Colonic mucosa (tissue), 4 donors: ENCODE data around the gene BCL11B. TPM values are rescaled to one million over a fixed set of nuclear protein-coding genes. Genes with fewer than 3 reads are reported as not detected.

Experiments
- DNase-seq: peaks from one replicate; pipeline ENCODE4 v3.0.0-alpha.2; 2020
- H3K27ac ChIP-seq: fragments of 200-600 bp; one replicate; pipeline ENCODE4 v1.8.0; 2021
- H3K27me3 ChIP-seq: fragments of 200-600 bp; one replicate; pipeline ENCODE4 v1.8.0; 2021
- H3K36me3 ChIP-seq: fragments of 200-600 bp; one replicate; pipeline ENCODE4 v1.8.0; 2021
- H3K4me1 ChIP-seq: fragments of 200-600 bp; one replicate; pipeline ENCODE4 v1.8.0; 2021; ENCODE audit warnings: mild to moderate bottlenecking
- H3K4me3 ChIP-seq: fragments of 200-600 bp; one replicate; pipeline ENCODE4 v1.8.0; 2021
- H3K9ac ChIP-seq, 2 donors: one replicate each; pipeline ENCODE4 v1.7.0; 2013; ENCODE audit warnings: control low read depth in 2 of 2, low read depth in 2 of 2, low read length in 2 of 2
- H3K9me3 ChIP-seq: fragments of 200-600 bp; one replicate; pipeline ENCODE4 v1.8.0; 2021
- CTCF ChIP-seq: fragments of 200-600 bp; IDR thresholded peaks from one replicate; pipeline ENCODE4 v1.8.0; 2022; ENCODE audit warnings: antibody characterized with exemption, mild to moderate bottlenecking
- intact Hi-C: fragments of 100-400 bp; cut with DNase I; formaldehyde crosslinking; loops from one replicate; pipeline ENCODE4 v1.14.1; 2022
- total RNA-seq, 2 donors: library from RNA; stranded (reverse); fragmentation: NEBNext Ultra II Directional in 1 of 2; extraction: Animal tissue kit (Norgen Biotek cat#: 25700) in 1 of 2; gene quantifications; one replicate each; pipeline ENCODE4 v1.2.1, GENCODE V29; 2021
- donor health status: healthy.
- donor health status: DM: no; HTN: no; CAD: no.
- donor health status: DM: no; HTN: no; CAD: no.

The BCL11B gene
- total RNA-seq, 2 donors from 2014 or later = 5.6 to 10.4 TPM

GRCh38 chr14:99273766-99274345 is 1.9 kb upstream of the BCL11B start:
- TF ChIP-seq CTCF = no peak
- Histone ChIP-seq H3K27me3 (peaks cover 12% of the 10 kb centered on the region), H3K27ac (peak overlapping the region; percentile 85), H3K4me3 (peak overlapping the region; percentile 56), H3K36me3 (no peaks in the 10 kb centered on the region), H3K9ac (peak overlapping the region; percentile 60 to 62), H3K4me1 (no peaks in the 10 kb centered on the region), H3K9me3 (no peaks in the 10 kb centered on the region)
- intact Hi-C loops = no loop called here
- peak; percentile 87 for DNase-seq

DNA sequence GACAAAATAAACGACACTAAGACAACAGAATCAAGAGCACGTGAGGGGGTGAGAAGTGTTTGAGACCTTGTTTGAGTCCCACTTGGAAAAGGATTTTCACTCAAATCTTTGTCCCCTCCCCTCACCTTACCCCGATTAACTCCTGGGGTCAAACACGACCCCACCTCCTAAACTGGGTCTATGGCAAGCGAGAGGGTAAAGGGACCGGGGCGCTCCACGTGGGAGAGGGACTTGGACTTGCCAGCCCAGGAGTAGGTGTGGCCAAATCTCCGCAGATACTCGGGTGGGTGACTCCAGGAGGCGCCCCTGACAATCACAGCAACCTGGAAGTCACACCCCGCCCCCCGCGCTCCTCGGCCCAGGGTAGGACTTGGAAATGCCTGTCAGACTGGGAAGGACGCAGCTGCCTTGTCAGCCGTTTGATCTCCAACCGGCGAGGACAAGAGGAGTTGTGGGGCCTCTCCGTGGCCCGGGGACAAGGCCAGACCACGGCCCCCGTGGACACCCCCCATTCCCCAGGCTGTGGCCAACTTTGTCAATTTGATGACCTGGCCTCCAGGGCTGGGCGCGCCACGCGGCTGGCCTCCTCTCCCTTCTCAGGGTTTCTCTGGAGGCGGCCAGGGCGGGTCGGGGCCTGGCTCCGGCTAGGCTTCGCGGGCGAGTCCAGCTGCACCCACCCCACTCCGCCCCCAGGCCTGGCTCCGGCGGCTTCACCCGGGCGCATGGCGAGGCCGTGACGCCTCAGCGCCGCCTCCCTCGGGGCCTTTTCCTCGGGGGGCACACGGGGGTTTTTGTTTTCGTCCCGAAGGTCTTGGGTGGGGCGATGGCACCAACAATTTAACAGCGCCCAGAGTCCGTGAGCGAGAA is 1.1 kb upstream of the BCL11B start:
- peak overlapping the region in 1 of 2 donors; percentile 62 for H3K9ac ChIP-seq
- H3K4me1 ChIP-seq = no peaks in the 10 kb centered on the region
- TF ChIP-seq CTCF = no peak
- intact Hi-C loops = no loop called here
- peak; percentile 87 for DNase-seq
- H3K27me3 ChIP-seq = peaks cover 16% of the 10 kb centered on the region
- H3K27ac ChIP-seq = peak overlapping the region; percentile 85
- H3K9me3 ChIP-seq = no peaks in the 10 kb centered on the region
- peak overlapping the region; percentile 56 for H3K4me3 ChIP-seq
- no peaks in the 10 kb centered on the region for H3K36me3 ChIP-seq

DNA sequence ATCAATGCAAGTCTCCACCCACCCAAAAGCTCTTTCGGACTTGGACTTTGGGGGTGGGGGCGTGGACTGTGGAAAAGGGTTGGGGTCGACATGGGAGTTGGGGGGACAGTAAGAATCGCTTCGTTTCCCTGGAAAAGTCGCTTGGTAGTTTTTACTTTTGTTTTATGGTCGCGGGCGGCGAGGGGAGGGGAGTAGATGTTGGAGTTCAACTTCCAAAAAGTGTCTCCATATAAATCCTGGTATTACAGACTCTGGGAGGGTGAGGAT is 568 bp upstream of the BCL11B start:
- Histone ChIP-seq H3K27ac (peak overlapping the region; percentile 85), H3K4me3 (peak overlapping the region; percentile 56), H3K9ac (peak overlapping the region in 1 of 2 donors; percentile 62), H3K27me3 (peaks cover 16% of the 10 kb centered on the region), H3K4me1 (no peaks in the 10 kb centered on the region), H3K36me3 (no peaks in the 10 kb centered on the region), H3K9me3 (no peaks in the 10 kb centered on the region)
- no peak for TF ChIP-seq CTCF
- intact Hi-C loops = no loop called here
- no peak for DNase-seq

DNA sequence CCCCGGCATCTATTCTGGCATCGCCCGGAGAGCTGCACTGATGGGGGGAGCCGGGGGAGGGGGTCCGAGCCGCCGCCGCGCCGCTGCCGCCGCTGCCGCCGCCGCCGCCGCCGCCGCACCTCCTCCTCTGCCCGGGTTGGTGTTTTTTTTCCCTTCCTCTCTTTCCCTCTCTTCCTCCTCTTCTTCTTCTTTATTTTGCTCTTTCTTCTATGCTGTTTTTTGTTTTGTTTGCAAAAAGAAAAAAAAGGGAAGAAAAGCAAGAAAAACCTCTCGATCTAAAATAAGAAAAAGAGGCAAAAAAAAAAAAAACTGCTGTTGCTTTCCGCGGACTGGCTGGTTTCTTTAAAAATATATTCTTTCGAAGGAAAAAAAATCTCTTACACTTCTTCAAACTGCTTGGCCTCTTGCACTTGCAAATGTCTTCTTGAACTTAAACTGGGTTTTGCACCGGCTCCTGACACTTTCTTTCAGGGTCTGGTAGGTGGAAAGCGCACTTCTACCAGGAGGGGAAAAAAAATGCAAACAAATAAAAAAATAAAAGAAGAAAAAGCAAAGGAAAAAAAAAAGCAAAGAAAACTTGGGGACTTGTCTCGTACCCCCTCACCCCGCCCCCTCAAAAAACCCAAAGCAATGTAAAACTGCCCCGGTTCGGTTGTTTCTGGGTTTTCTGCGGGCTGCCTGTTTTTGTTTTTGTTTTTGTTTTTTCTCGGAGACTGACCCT is 616 bp downstream of the BCL11B start:
- no peaks in the 10 kb centered on the region for H3K9me3 ChIP-seq
- H3K9ac ChIP-seq = peak overlapping the region; percentile 62 to 73
- intact Hi-C loops = no loop called here
- H3K36me3 ChIP-seq = no peaks in the 10 kb centered on the region
- H3K4me1 ChIP-seq = no peaks in the 10 kb centered on the region
- peaks cover 16% of the 10 kb centered on the region for H3K27me3 ChIP-seq
- peak overlapping the region; percentile 56 for H3K4me3 ChIP-seq
- TF ChIP-seq CTCF = no peak
- no peak for DNase-seq
- H3K27ac ChIP-seq = peak overlapping the region; percentile 85

DNA sequence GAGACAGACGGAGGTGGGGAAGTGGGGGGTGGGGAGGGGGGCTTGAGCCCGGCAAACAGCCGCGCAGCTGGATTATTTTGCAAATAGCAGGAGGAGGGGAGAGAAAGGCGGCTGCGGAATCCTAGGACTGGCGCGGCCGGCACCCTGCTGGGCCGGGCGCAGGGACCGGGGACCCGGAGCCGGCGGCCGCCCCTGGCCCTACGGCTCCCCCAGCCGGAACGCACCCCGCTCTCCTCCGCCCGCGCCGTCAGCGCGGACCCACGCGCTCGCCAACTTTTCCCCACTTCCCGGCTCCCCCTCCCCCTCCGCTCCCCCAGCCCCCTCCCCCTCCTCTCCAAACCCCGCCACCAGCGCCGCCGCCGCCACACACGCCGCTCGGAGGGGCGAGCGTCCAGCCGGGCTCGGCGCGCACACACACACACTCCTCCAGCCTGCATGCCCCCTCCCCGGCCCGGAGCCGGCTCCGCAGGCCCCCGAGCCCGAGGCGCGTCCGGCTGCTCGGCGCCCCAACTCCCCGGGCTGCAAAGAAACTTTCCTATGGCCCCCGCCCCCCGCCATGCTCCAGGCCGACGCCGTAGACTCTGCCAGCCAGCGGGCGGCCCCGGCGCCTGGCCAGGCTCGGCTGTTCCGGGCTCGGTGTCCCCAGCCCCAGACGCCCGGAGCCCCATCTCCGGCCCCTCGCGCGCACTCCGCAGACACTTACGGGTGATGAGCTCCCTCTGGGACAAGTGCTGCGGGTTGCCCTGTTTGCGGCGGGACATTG is 1.4 kb downstream of the BCL11B start:
- Histone ChIP-seq H3K4me1 (no peaks in the 10 kb centered on the region), H3K9me3 (no peaks in the 10 kb centered on the region), H3K9ac (peak overlapping the region in 1 of 2 donors; percentile 51), H3K27ac (peak overlapping the region; percentile 85), H3K4me3 (peak overlapping the region; percentile 56), H3K36me3 (no peaks in the 10 kb centered on the region), H3K27me3 (peaks cover 16% of the 10 kb centered on the region)
- no peak for TF ChIP-seq CTCF
- intact Hi-C loops = no loop called here
- DNase-seq = no peak
